SK-N-DZ (cell line): ENCODE data around the gene CEP112.

Experiments used
- DNase-seq: peaks from one replicate; pipeline ENCODE4 v3.0.0-alpha.2; 2015; ENCODE audit warnings: low spot score

Gene CEP112

DNA sequence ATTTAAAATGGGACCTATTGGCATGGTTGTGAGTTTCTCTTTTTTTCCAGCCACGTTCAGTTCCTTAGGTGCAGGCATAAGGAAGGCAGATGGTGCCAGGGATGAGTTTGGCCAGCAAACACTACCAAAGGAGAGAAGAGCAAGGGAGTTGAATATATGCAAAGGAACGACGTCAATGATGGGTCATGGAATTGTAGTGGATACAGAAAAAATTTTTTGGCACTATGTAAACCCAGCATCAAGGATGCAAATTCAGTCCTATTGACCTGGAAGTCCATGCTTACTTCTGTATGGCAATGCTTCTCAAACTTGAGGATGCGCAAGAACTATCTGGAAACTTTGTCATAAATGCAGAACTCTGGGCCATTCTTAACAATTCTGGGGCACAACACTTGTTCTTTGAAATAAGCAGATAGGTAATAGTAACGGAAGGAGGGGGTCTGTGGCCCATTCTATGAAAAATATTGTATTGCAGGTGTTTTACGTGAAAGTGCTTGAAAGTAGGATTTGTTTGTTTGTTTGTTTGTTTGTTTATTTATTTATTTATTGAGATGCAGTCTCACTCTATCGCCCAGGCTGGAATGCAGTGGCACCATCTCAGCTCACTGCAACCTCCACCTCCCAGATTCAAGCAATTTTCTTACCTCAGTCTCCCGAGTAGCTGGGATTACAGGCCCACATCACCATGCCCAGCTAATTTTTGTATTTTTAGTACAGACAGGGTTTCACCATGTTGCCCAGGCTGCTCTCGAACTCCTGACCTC, 19.3 kb upstream of the CEP112 start:
- DNase-seq: no peak

GRCh38 chr17:66210208-66210574, 18.3 kb upstream of the CEP112 start:
- no peak for DNase-seq

- no peak for DNase-seq
Observed at GRCh38 chr17:66207936-66208335, 16.0 kb upstream of the CEP112 start.

- DNase-seq: no peak
Observed at GRCh38 chr17:66203274-66204015, 11.5 kb upstream of the CEP112 start.

DNA sequence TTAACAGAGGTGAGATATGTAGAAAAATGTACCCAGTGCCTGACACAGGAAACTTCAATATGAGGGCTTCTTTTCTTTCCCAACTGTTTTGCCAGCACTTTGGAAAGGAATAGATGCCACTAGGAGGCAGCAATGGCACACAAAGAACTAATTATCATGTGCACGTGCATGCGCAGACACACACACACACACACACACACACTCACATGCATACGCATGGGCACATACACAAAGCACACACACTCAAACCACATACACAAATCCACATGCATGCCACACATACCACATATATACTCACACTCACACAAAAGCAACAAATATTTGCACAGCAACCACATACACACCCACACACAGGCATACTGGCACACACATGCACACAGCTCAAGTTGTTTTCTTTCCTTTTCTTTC, 8.8 kb upstream of the CEP112 start:
- DNase-seq: peak; percentile 72

GRCh38 chr17:66198242-66198641, 6.3 kb upstream of the CEP112 start:
- DNase-seq: no peak

- no peak for DNase-seq
Observed at GRCh38 chr17:66192378-66192687, 400 bp upstream of the CEP112 start.

GRCh38 chr17:66190738-66191592, 968 bp downstream of the CEP112 start:
- no peak for DNase-seq

DNA sequence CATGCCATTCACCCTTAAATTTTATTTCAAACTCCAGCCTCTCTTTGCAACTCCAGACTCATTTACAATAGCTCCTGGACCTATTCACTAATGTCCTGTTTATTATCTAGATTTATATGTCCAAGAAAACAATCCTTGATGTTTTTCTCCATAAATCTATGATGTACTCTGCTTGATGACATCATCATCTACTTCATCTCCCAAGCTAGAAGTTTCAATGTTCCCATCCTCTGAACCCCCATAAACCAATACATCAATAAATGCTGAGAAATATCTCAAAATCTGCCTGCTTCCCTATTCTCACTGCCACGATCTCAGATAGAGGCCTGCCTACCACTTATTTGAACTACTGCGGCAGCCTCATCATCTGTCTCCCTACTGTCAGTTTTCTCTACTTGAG, 4.2 kb downstream of the CEP112 start:
- no peak for DNase-seq

- DNase-seq: no peak
Observed at GRCh38 chr17:66185862-66186261, 6.1 kb downstream of the CEP112 start.

DNA sequence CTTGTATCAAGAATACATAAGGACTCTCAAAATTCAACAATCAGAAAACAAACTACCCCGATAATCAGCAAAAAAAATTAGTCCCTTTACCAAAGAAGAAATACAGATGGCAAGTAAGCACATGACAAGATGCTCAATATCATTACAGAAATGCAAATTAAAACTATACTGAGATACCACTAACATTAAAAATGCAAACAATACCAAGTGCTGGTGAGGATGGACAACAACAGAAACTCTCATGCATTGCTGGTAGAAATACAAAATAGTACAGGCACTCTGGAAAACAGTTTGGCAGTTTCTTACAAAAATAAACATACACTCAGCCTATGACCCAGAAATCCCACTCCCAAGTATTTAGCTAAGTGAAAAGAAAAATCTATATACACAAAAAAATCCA, 7.5 kb downstream of the CEP112 start:
- no peak for DNase-seq

- no peak for DNase-seq
Observed at GRCh38 chr17:66183529-66183928, 8.4 kb downstream of the CEP112 start.

DNA sequence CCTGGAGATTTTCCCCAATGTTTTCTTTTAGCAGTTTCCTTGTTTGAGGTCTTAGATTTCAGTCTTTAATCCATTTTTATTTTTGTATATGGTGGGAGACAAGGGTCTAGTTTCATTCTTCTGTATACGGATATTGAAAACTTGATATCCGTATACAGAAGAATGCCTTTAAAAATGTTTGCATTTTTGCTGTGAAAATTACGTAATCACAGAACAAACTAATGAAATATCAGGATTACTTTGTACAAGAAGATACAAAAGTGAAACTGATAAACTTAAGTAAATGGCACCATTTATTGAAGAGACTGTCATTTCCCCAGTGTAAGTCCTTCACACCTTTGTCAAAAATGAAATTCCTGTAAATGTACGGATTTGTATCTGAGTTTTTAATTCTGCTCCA, 13.3 kb downstream of the CEP112 start:
- no peak for DNase-seq

DNA sequence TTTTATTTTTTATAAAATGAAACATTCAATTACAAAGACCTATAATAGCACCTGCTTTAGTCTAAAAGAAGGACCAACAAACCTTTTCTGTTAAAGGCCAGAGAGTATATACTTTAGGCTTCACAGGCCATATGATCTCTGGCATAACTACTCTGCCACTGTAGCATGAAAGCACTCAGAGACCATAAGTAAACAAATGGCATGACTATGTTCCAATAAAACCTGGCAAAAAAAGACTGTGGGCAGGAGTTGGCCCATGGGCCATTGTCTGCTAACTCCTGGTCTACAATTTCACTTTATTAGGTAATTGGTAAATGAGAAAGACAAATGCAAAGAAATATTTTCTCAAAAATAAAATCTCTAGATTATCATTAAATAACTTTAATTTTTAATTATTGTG, 14.9 kb downstream of the CEP112 start:
- no peak for DNase-seq

- no peak for DNase-seq
Observed at GRCh38 chr17:66175892-66176291, 16.0 kb downstream of the CEP112 start.

DNA sequence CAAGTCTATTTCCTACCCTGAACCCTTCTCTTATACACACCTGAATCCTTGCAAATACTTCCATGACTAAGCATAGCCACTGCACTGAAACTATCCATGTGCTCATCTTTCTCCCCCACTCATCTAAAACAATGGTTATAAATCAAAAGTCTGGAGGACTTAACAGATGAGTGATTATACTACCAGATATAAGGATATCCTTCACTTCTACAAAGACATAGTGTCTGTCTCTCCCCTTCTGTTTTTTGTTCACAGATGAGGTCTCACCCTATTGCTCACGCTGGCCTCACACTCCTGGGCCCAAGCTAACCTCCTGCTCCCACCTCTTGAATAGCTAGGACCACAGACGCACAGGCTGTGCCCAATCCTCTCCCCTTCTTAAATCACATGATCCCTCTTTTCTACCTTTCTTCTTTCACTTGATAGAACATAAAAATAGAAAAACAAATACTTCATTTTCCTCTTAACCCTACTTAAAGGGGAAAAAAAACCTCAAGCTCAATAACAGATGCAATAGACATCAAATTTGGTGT, 19.2 kb downstream of the CEP112 start:
- no peak for DNase-seq

GRCh38 chr17:66172144-66172543, 19.8 kb downstream of the CEP112 start:
- DNase-seq: no peak

DNA sequence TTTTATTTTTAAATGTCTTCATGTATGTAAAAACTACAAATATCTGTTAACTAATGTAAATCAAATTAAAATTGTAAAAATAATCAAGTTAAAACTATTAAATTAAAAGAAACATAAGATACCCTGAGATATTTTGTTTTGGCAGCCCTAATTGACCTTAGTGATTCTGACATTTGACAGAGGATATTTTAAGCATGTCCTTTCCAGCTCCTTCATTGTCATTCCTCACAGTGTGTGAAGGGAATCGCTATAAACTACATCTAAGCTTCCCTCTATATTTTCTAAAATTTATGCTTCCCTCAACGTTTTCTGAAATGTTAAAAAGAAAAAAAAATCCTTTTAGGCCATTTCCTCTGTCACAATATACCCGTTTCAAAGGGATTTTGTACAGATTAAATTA, 20.2 kb downstream of the CEP112 start:
- DNase-seq: no peak

GRCh38 chr17:66171172-66171571, 20.8 kb downstream of the CEP112 start:
- DNase-seq: no peak

DNA sequence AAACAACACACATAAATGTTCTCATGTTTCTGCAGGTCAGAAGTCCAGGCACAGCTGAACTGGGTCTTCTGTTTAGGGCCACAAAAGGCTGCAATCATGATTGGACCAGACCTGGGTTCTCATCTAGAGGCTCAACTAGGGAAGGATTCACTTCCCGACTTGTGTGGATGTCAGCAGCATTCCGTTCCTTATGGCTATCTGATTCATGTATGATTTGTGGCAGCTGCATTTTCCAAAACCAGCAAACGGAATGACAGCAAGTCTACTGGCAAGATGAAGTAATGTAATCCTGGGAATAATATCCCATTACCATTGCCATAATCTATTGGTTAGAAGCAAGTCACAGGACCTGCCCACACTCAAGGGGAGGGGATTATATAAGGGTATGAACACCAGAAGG, 22.1 kb downstream of the CEP112 start:
- DNase-seq: no peak

GRCh38 chr17:66167189-66167815, 24.6 kb downstream of the CEP112 start:
- no peak for DNase-seq
